HG02884 (cell line): ENCODE results near the gene GPR158.
"Not testable (repeated sequence)": the region's sequence is repeated elsewhere in the genome, so short reads cannot be mapped to it uniquely, and the experiment has no call there.

Experiments used
- ATAC-seq: cut with Tn5 transposase; IDR thresholded peaks from one replicate; pipeline ENCODE4 v1.9.1; 2021; ENCODE audit warnings: mild to moderate bottlenecking, moderate library complexity; ENCODE audit not compliant: unreplicated experiment

GPR158 gene

GRCh38 chr10:25294032-25294926 is 119.5 kb downstream of the GPR158 start:
- no peak for ATAC-seq

DNA sequence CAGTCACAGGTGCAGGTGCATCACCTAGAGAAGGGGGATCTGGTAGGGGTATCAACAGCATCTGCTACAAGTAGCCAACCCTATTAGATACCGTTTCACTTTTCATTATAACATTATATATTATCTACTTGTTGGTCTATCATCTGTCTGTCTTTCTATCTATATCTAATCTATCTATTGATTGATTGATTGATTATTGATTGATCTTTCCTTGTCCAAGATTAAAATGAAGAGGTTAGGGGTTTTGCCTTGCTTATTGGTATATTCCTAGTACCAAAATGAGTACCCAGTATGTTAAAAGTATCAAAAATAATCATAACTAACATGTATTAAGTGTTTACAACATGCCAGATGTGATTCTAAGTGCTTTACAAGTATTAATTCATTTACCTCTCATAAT is 121.5 kb downstream of the GPR158 start:
- no peak for ATAC-seq

- ATAC-seq = no peak
Measured at GRCh38 chr10:25297466-25297865, 122.7 kb downstream of the GPR158 start.

DNA sequence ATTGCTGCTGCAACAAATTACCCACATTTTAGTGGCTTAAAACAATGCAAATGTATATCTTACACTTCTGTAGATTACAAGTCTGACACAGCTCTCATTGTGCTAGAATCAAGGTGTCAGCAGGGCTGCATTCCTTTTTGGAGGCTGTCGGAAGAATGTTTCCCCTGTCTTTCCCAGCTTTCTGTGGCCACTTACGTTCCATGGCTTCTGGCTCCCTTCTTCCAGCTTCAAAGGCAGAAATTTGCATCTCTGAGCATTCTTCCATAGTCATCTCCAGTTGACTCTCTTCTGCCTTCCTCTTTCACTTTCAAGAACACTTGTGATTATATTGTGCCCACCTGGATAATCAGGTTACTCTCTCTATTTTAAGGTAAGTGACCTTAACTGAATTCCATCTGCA is 125.3 kb downstream of the GPR158 start:
- ATAC-seq = no peak

GRCh38 chr10:25304606-25305005 is 129.8 kb downstream of the GPR158 start:
- no peak for ATAC-seq

GRCh38 chr10:25306386-25306785 is 131.6 kb downstream of the GPR158 start:
- no peak for ATAC-seq

- no peak for ATAC-seq
Measured at GRCh38 chr10:25308278-25308677, 133.5 kb downstream of the GPR158 start.

GRCh38 chr10:25317596-25318211 is 142.9 kb downstream of the GPR158 start:
- ATAC-seq = not testable (repeated sequence)

DNA sequence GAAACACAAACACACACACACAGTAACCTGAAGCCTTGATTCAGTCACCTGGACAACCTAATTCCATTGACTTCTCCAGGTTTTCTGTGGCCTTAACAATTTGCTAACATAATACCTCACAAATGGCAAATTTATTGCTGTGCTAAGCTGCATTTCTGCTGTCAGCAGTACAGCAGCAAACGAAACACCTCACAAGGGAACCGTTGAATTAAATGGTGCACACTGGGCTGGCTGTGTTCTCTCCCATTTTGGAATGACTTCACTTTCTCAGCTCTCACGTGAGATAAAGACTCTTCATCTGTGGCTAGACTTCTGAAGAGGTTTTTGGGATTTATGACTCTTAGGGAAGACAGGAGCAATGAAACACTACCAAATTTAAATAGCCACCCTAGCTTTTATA is 152.5 kb downstream of the GPR158 start:
- no peak for ATAC-seq

DNA sequence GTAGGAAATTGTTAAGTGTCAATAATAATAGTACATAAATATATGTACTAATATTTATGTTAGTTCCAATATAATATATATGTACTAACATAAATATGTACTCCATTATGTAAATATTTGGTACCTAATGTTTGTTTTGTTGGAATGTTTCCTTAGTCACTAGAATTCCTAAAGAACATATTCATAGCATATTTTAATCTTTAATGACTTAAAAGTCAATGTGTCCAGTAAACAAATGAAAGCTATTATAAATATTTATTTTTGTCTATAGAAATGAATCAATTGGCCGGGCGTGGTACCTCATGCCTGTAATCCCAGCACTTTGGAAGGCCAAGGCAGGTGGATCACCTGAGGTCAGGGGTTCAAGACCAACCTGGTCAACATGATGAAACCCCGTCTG is 153.6 kb downstream of the GPR158 start:
- no peak for ATAC-seq

GRCh38 chr10:25329587-25329986 is 154.8 kb downstream of the GPR158 start:
- not testable (repeated sequence) for ATAC-seq

GRCh38 chr10:25334445-25334844 is 159.6 kb downstream of the GPR158 start:
- ATAC-seq = no peak

DNA sequence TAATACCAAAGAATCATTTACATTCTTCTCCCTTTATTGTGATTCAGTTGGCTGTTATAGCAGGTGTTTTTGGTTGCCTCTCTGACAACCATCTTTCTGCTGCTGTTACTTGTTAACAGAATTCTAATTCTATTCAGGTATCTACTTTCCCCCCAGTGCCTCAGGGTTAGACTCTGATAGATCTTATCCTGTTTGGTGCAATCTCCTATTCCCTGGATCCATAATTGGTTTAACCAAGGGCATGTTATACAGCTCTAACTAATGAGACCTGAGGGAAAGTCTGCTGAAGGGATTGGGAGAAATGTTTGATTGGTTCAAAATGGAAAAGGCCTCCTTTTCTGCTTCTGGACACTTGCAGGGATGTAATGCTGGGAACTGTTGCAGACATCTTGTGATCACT is 161.5 kb downstream of the GPR158 start:
- no peak for ATAC-seq

DNA sequence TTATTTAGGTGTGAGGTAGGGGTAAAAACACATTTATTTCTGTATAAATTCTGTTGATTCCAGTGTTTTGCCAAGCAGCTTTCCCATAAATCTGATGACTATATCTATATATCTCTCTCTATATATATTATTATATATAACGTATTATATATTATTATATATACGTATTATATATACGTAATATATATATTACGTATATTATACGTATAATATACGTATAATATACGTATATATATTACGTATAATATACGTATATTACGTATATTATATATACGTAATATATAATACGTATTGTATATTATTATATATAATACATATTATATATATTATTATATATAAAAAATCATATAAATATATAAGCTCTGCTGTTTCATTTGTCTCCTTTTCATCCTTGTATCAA is 163.5 kb downstream of the GPR158 start:
- no peak for ATAC-seq

GRCh38 chr10:25339966-25340365 is 165.2 kb downstream of the GPR158 start:
- ATAC-seq = no peak

GRCh38 chr10:25349520-25349919 is 174.7 kb downstream of the GPR158 start:
- ATAC-seq = no peak

- no peak for ATAC-seq
Measured at GRCh38 chr10:25356609-25357008, 181.8 kb downstream of the GPR158 start.

DNA sequence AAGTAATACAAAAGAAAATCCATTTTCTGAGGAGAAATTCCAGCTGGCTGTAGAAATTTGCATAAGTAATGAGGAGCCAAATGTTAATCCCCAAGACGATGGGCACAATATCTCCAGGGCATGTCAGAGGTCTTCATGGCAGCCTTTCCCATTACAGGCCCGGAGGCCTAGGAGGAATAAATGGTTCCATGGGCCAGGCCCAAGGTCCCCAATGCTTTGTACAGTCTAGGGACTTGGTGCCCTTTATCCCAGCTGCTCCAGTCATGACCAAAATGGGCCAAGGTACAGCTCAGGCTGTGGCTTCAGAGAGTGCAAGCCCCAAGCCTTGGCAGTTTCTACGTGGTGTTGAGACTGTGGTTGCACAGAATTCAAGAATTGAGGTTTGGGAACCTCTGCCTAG is 182.5 kb downstream of the GPR158 start:
- no peak for ATAC-seq

GRCh38 chr10:25382029-25382810 is 207.4 kb downstream of the GPR158 start:
- ATAC-seq = no peak

- ATAC-seq = not testable (repeated sequence)
Measured at GRCh38 chr10:25382901-25383300, 208.1 kb downstream of the GPR158 start.

- no peak for ATAC-seq
Measured at GRCh38 chr10:25383686-25384085, 208.9 kb downstream of the GPR158 start.

GRCh38 chr10:25384618-25385017 is 209.8 kb downstream of the GPR158 start:
- ATAC-seq = no peak
